ENCODE measurements around the gene MED16.

DNA sequence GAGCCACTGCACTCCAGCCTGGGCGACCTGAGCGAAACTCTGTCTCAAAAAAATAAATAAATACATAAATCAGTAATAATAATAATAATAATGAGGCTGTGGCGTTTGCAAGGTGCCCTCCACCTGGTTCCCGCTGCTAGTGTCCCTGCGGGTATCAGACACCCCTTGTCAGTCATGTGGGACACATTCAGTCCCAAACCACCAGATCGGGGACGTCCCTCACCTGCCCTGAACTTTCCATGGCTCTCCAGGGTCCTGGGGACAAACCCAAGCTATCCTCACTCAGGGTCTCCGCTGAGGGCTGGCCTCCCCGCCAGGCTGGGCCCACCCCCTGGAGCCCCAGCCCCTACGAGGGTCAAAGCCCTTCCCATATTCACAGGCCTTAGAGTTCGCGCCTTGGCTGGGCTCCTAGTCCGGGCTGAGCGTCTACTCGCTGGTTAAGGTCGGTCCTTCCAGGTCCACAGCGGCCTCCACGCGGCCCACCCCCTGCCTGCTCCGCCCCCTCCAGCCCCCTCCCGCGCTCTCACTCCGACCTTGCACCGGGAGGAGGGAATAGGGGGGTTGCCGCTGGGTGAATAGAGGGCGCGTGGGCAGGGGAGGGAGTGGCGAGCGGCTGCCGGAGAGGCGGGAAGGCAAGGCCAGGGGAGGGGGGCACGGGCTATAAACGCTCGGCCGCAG is 23.8 kb upstream of the MED16 start:
- TF ChIP-seq ELF4 (CRISPR knock-in tag; IDR thresholded peaks at IDR 0.05; ENCODE audit: low read depth), result no peak
- TF ChIP-seq SP1 (CRISPR knock-in tag; conservative IDR thresholded peaks at IDR 0.05), result no peak
- no peak for TF ChIP-seq ZNF219 (CRISPR knock-in tag; IDR thresholded peaks at IDR 0.05; ENCODE audit: borderline replicate concordance)
- TF ChIP-seq, protein P1, sequence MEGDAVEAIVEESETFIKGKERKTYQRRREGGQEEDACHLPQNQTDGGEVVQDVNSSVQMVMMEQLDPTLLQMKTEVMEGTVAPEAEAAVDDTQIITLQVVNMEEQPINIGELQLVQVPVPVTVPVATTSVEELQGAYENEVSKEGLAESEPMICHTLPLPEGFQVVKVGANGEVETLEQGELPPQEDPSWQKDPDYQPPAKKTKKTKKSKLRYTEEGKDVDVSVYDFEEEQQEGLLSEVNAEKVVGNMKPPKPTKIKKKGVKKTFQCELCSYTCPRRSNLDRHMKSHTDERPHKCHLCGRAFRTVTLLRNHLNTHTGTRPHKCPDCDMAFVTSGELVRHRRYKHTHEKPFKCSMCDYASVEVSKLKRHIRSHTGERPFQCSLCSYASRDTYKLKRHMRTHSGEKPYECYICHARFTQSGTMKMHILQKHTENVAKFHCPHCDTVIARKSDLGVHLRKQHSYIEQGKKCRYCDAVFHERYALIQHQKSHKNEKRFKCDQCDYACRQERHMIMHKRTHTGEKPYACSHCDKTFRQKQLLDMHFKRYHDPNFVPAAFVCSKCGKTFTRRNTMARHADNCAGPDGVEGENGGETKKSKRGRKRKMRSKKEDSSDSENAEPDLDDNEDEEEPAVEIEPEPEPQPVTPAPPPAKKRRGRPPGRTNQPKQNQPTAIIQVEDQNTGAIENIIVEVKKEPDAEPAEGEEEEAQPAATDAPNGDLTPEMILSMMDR (IDR thresholded peaks at IDR 0.05), result no peak
- no peak for TF ChIP-seq NR1H2 (CRISPR knock-in tag; IDR thresholded peaks at IDR 0.05)
- TF ChIP-seq, protein P2, sequence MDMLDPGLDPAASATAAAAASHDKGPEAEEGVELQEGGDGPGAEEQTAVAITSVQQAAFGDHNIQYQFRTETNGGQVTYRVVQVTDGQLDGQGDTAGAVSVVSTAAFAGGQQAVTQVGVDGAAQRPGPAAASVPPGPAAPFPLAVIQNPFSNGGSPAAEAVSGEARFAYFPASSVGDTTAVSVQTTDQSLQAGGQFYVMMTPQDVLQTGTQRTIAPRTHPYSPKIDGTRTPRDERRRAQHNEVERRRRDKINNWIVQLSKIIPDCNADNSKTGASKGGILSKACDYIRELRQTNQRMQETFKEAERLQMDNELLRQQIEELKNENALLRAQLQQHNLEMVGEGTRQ (CRISPR knock-in tag; IDR thresholded peaks at IDR 0.05), result no peak
- TF ChIP-seq, protein P3, sequence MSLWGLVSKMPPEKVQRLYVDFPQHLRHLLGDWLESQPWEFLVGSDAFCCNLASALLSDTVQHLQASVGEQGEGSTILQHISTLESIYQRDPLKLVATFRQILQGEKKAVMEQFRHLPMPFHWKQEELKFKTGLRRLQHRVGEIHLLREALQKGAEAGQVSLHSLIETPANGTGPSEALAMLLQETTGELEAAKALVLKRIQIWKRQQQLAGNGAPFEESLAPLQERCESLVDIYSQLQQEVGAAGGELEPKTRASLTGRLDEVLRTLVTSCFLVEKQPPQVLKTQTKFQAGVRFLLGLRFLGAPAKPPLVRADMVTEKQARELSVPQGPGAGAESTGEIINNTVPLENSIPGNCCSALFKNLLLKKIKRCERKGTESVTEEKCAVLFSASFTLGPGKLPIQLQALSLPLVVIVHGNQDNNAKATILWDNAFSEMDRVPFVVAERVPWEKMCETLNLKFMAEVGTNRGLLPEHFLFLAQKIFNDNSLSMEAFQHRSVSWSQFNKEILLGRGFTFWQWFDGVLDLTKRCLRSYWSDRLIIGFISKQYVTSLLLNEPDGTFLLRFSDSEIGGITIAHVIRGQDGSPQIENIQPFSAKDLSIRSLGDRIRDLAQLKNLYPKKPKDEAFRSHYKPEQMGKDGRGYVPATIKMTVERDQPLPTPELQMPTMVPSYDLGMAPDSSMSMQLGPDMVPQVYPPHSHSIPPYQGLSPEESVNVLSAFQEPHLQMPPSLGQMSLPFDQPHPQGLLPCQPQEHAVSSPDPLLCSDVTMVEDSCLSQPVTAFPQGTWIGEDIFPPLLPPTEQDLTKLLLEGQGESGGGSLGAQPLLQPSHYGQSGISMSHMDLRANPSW (CRISPR knock-in tag; conservative IDR thresholded peaks at IDR 0.05; ENCODE audit: low read depth), result no peak
- TF ChIP-seq SMAD3 (CRISPR knock-in tag; IDR thresholded peaks at IDR 0.05; ENCODE audit: borderline replicate concordance), result no peak
- no peak for TF ChIP-seq PRRX2 (CRISPR knock-in tag; IDR thresholded peaks at IDR 0.05)

Measured in WTC11 (cell line).